Chondrocyte (in vitro differentiated cells): Measurements from ENCODE around the gene ZFP57. TPM values are rescaled to one million over a fixed set of nuclear protein-coding genes. Genes with fewer than 3 reads are reported as not detected.

Experiments used
- DNase-seq: peaks from one replicate; pipeline ENCODE4 v3.0.0; 2021; ENCODE audit warnings: mixed read lengths, low spot score
- H3K27ac Mint-ChIP-seq: one replicate; pipeline ENCODE4 v1.8.0; 2021; ENCODE audit warnings: mild to moderate bottlenecking, moderate library complexity, mixed read lengths; ENCODE audit not compliant: unreplicated experiment
- H3K27me3 Mint-ChIP-seq: 2 replicates; pipeline ENCODE4 v1.8.0; 2021; ENCODE audit warnings: low read depth, mixed read lengths
- H3K36me3 Mint-ChIP-seq: 2 replicates; pipeline ENCODE4 v1.8.0; 2021; ENCODE audit warnings: low read depth, mixed read lengths
- H3K4me1 Mint-ChIP-seq: 2 replicates; pipeline ENCODE4 v1.8.0; 2021; ENCODE audit warnings: low read depth, mild to moderate bottlenecking, mixed read lengths
- H3K4me3 Mint-ChIP-seq: one replicate; pipeline ENCODE4 v1.8.0; 2021; ENCODE audit warnings: mild to moderate bottlenecking, moderate library complexity, mixed read lengths; ENCODE audit not compliant: unreplicated experiment
- H3K9me3 Mint-ChIP-seq: 2 replicates; pipeline ENCODE4 v1.8.0; 2021; ENCODE audit warnings: low read depth, mixed read lengths
- total RNA-seq: library from RNA; stranded (reverse); gene quantifications from 3 replicates; pipeline ENCODE4 v1.2.1, GENCODE V29; 2021
- TF ChIP-seq, protein P1 (sequence below): fragments of 200-600 bp; sonication (generic); IDR thresholded peaks from 2 replicates; pipeline ENCODE4 v1.5.0; 2021; ENCODE audit warnings: antibody characterized with exemption, mild to moderate bottlenecking, moderate library complexity

The ZFP57 gene
- total RNA-seq, 1 donor from 2014 or later = not detected

DNA sequence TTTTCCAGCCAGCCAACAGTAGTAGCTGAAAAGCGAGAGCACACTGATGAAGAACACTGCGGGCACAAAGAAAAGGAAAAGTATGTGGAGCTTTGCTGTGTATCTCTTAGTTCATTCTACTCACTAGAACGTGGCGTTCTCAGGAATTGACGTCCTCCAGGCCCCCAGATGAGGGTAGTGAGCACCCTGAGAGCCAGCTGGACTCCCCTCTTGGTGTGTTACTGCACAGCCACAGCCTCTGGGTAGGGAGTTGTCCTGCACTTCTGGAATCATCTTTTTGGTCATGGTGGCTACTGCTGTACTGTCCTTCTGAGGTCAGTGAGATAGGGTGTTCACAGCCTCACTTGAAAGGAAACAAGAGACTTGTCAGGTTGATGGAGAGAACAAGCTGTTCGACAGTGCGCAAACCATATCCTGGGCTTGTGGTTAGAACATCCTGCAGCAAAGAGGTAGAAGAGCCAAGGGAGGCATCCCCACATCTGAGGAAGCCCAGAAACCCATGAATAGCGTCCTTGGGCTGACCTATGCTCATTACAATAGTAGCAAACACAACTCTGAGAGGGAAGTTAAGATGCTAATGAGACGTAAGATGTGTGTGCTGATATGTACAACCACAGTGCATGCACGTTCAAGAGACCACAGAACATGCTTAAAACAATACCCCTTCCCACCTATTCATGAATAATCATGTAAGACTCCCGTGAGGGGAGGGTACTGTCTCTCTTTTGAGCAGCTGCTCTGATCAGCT, 27.7 kb upstream of the ZFP57 start:
- Mint-ChIP-seq H3K4me3 (no peak overlapping the region), H3K27me3 (peaks cover 50% of the 10 kb centered on the region), H3K9me3 (no peaks in the 10 kb centered on the region), H3K27ac (no peak overlapping the region), H3K4me1 (no peaks in the 10 kb centered on the region), H3K36me3 (no peaks in the 10 kb centered on the region)
- DNase-seq = no peak
- TF ChIP-seq, protein P1, sequence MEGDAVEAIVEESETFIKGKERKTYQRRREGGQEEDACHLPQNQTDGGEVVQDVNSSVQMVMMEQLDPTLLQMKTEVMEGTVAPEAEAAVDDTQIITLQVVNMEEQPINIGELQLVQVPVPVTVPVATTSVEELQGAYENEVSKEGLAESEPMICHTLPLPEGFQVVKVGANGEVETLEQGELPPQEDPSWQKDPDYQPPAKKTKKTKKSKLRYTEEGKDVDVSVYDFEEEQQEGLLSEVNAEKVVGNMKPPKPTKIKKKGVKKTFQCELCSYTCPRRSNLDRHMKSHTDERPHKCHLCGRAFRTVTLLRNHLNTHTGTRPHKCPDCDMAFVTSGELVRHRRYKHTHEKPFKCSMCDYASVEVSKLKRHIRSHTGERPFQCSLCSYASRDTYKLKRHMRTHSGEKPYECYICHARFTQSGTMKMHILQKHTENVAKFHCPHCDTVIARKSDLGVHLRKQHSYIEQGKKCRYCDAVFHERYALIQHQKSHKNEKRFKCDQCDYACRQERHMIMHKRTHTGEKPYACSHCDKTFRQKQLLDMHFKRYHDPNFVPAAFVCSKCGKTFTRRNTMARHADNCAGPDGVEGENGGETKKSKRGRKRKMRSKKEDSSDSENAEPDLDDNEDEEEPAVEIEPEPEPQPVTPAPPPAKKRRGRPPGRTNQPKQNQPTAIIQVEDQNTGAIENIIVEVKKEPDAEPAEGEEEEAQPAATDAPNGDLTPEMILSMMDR = no peak

DNA sequence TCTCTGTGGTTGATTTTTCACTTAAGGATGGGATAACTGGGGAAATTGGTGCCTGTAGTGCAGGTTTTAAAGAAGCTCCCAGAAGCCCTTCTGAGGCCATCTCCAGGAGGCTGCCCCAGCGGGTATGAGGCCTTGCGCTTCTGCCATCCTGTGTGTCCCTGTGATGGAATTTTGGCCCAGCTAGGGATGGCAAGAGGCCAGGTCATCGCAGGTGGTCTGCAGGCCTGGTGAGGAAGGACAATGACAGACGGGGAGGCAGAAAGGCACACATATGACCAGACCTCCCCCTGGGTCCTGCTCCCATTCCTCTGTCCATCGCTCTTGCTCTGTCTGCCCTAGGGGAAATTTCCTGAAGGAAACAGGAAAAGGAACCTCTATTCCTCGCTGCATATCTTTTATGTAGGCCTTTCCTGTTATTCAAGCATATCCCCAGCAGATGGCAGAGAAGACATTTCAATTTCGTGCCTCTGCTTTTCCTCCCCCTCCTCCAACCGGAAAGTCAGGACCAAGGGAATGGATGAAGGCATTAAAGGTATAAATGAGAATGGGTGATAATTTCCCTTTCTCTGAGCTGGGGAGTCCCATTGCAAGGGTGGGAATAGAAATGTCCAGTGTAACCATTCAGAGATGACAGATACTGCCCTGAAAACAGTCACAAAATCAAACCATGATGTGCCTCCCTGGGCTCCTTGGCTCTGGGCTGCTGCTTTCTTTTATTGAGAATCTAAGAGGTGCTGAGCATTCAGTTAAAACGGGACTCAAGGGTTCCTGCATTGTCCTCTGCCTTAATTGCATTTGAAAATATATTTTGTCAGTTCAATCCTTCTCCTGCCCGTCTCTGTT, 24.7 kb upstream of the ZFP57 start:
- H3K27me3 Mint-ChIP-seq = peaks cover 62% of the 10 kb centered on the region
- no peaks in the 10 kb centered on the region for H3K36me3 Mint-ChIP-seq
- no peak overlapping the region for H3K4me3 Mint-ChIP-seq
- no peaks in the 10 kb centered on the region for H3K4me1 Mint-ChIP-seq
- no peak for DNase-seq
- peak overlapping the region; percentile 29 for H3K27ac Mint-ChIP-seq
- TF ChIP-seq, protein P1 = peak; percentile 87
- H3K9me3 Mint-ChIP-seq = no peaks in the 10 kb centered on the region

DNA sequence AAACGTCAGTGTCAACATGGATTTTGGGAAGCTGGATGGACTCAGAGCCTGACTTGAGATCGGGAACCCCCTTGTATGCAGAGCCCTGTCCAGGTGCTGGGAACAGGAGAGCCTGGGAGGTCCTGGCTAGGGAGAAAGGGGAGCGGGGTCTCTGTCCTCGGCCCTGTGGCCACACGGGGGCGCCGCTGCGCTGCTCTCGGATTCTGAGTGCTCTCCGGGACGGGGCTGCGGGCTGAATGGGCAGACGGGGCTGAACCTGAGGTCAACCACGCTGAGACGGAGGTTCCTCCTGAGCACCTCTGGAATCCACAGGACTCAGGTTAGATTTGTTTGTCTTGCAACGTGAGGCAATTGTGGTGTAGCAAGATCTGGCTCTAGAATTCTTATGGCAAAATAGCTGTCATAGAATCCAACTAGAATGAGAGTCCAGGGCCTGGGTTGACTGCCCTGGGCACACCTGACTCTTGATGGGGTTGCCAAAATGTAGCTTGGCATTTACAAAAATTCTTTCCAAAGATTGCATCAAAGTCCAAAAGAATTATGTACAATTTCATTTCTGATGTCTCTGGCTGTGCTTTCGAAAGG, 21.7 kb upstream of the ZFP57 start:
- Mint-ChIP-seq H3K9me3 (no peaks in the 10 kb centered on the region), H3K36me3 (no peaks in the 10 kb centered on the region), H3K4me3 (no peak overlapping the region), H3K27me3 (peaks cover 55% of the 10 kb centered on the region), H3K4me1 (no peaks in the 10 kb centered on the region), H3K27ac (no peak overlapping the region)
- no peak for DNase-seq
- TF ChIP-seq, protein P1 = peak; percentile 82

DNA sequence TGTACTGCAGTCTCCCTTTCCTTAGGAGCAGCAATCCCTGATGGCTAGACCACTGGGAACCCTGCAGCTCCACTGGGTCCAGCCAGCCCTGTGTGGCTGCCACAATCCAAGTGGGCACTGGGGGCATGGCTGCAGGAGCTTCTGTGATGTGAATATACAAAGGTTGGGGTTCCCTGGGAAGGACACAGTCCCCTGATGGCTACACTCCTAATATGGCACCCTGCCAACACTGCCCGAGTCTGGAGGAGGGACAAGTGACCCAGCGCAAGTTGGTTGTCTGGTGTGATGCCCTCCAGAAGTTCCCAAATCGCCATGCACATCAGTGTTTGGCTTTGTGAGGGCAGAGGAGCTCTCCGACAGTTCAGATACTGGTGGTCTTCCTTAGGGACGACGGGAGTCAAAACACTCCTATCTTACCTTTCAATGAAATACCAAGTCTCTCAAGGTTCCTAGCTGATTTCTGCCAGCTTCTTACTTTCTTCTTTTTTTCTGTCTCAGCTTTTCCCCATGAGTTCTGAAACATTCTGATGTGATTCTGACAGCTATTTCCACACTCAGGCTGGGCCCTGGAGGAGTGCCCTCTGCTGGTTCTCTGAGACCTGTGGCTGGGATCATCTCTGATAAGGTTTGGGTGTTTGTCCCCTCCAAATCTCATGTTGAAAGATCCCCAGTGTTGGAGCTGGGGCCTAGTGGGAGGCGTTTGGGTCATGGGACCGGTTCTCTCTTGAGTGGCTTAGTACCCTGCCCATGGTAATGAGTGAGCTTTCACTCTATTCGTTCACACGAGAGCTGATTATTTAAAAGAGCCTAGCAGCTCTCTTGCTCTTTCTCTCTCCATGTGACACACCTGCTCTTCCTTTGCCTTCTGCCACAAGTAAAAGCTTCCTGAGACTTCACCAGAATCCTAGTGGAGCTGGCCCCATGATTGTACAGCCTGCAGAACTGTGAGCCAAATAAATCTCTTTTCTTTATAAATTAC, 15.5 kb upstream of the ZFP57 start:
- peaks cover 18% of the 10 kb centered on the region for H3K27me3 Mint-ChIP-seq
- DNase-seq = no peak

More for the DNA sequence above, 15.5 kb upstream of the ZFP57 start:
- H3K27ac Mint-ChIP-seq = no peak overlapping the region
- peaks cover 2% of the 10 kb centered on the region for H3K36me3 Mint-ChIP-seq
- peaks cover 8% of the 10 kb centered on the region for H3K9me3 Mint-ChIP-seq
- TF ChIP-seq, protein P1 = peak; percentile 80
- no peak overlapping the region for H3K4me3 Mint-ChIP-seq
- no peaks in the 10 kb centered on the region for H3K4me1 Mint-ChIP-seq
